ENCODE measurements around the gene DBH.

Gene DBH

DNA sequence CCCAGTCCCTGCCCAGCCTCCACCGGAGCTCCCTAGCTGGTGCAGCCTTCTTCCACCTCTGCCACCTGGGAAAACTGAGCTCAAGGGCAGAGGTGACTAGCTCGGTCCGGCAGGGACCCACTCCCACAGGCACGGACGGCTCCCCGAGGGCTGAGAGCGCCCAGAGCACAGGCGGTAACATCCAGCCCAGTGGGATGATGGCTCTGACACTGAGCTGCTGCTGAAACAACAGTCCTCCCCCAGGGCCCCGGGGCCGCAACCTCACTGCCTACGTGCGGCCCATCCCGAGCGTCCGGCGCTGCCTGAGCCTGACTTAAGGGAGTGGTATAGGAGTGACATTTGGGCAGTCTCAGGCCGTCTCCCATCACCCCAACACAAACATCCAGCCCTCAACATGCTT lies 30.7 kb upstream of the DBH start:
- H3K27ac ChIP-seq, result no peak overlapping the region
- TF ChIP-seq ZFX (IDR thresholded peaks at IDR 0.05; ENCODE audit: borderline replicate concordance), result no peak
- TF ChIP-seq, protein P1, sequence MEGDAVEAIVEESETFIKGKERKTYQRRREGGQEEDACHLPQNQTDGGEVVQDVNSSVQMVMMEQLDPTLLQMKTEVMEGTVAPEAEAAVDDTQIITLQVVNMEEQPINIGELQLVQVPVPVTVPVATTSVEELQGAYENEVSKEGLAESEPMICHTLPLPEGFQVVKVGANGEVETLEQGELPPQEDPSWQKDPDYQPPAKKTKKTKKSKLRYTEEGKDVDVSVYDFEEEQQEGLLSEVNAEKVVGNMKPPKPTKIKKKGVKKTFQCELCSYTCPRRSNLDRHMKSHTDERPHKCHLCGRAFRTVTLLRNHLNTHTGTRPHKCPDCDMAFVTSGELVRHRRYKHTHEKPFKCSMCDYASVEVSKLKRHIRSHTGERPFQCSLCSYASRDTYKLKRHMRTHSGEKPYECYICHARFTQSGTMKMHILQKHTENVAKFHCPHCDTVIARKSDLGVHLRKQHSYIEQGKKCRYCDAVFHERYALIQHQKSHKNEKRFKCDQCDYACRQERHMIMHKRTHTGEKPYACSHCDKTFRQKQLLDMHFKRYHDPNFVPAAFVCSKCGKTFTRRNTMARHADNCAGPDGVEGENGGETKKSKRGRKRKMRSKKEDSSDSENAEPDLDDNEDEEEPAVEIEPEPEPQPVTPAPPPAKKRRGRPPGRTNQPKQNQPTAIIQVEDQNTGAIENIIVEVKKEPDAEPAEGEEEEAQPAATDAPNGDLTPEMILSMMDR (IDR thresholded peaks at IDR 0.05), result no peak

DNA sequence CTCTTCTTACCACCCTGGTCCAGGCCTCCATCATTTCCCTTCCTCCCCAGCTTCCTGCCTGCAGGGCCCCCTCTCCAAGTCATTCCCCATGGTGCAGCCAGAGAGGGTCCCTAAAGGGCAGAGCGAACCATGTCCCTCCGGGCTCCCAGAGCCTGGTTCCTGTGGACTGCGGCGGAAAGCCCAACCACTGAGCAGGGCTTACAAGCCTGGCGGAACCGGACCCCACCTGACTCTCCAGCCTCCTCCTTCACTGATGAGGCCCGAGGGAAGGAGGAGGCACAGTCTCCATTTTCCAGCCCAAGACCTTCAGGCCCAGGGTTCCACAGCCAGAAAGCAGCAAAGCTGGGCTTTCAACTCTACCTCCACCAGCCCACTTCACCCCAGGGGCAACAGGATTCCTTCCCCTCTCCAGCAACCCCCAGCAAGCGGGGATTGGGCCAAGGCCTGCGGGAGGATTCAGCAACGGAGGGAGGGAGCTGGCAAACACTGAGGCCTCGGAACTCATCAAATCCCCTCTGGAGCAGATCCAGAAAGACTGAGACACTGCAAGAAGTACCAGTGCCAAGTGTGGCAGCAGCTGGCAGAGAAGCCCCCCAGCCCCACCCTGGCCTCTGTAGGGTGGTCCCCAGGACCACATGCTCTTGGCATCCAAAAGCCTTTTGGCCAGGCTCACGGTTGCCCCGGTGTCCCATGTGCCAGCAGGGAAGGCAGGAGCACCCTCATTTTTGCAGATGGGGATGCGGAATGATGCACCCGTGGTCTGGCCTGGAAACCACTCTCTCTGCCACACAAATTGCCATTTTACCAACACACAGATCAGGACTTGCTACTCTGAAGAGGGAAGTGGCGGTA lies 30.1 kb upstream of the DBH start:
- H3K27ac ChIP-seq, result no peak overlapping the region

DNA sequence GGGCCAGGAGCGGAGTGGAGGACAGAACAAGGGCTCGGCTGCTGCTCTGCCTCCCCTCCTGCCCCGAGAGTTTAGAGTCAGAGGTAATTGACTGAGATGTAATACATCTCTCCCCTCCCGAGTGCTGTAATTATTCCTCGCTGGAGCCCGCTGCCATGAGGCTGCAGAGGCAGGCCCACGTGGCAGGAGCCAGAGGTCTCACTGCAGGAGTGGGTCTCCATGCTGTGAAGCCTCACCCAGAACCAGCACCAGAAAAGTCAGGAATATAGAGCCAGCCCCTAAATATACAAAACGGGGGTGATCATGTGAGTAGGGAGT lies 29.5 kb upstream of the DBH start:
- no peak overlapping the region for H3K27ac ChIP-seq
- TF ChIP-seq ZFX (IDR thresholded peaks at IDR 0.05; ENCODE audit: borderline replicate concordance), result no peak
- TF ChIP-seq, protein P1 (IDR thresholded peaks at IDR 0.05), result no peak

More for the DNA sequence above, 30.1 kb upstream of the DBH start:
- TF ChIP-seq ZFX (IDR thresholded peaks at IDR 0.05; ENCODE audit: borderline replicate concordance), result no peak
- TF ChIP-seq, protein P1 (IDR thresholded peaks at IDR 0.05), result no peak

DNA sequence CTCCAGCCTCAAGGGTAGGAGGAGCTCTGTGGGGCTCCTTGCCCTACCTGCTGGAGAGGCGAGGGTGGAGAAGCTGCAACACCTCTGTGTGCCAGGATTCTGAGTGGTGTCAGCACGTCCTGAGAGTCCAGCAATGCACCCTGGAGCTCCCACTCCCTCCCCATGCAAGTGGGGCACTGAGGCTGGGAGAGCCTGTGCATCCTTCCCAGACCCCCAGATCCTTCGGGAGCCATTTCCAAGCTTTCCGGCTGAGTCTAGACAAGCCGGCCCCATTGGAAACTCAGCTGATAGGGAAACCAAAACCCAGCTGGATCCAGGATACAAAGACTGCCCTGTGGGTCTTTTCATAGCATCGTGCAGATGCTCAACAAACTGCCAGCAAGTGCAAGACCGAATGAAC lies 28.8 kb upstream of the DBH start:
- H3K27ac ChIP-seq, result no peak overlapping the region
- TF ChIP-seq ZFX (IDR thresholded peaks at IDR 0.05; ENCODE audit: borderline replicate concordance), result no peak
- TF ChIP-seq, protein P1 (IDR thresholded peaks at IDR 0.05), result no peak

DNA sequence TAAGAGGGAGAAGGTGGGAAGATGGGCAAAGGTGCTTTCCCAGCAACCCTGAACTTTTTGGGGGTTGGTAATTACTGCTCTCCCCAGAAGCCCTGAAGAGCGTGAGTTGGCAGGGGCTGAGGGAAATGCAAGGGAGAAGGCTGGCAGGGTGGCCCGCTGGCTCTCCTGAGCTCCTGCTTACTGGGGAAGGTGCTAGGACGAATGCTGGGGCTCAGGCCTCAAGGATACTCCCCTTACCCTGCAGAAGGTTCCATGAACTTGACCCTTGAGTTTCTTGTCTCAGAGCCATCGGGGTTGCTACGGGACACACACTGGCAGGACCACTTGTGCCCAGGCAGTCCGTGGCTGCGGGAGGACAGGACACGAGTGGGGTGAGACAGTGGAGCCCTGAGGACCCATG lies 28.2 kb upstream of the DBH start:
- H3K27ac ChIP-seq, result no peak overlapping the region
- TF ChIP-seq ZFX (IDR thresholded peaks at IDR 0.05; ENCODE audit: borderline replicate concordance), result no peak
- TF ChIP-seq, protein P1 (IDR thresholded peaks at IDR 0.05), result no peak

DNA sequence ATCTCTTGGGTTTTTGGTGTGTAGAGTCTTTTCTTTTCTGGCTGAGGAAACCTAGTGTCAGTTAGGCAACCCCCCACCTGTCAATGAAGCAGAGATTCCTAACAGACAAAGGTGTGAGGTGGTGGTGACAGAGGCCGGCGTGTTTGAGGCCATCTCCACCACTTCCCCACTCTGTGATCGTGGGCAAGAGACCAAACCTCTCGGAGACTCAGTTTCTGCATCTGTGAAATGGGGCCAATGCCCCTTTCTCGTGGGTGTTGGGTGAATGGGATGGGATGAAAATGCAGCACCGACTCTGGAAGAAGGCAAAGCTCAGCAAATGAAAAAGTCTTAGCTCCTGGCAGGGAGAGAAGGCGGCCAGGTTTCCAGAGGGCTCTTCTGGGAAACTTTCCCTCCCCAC lies 27.8 kb upstream of the DBH start:
- TF ChIP-seq, protein P1 (IDR thresholded peaks at IDR 0.05), result no peak
- no peak for TF ChIP-seq ZFX (IDR thresholded peaks at IDR 0.05; ENCODE audit: borderline replicate concordance)
- H3K27ac ChIP-seq, result no peak overlapping the region

DNA sequence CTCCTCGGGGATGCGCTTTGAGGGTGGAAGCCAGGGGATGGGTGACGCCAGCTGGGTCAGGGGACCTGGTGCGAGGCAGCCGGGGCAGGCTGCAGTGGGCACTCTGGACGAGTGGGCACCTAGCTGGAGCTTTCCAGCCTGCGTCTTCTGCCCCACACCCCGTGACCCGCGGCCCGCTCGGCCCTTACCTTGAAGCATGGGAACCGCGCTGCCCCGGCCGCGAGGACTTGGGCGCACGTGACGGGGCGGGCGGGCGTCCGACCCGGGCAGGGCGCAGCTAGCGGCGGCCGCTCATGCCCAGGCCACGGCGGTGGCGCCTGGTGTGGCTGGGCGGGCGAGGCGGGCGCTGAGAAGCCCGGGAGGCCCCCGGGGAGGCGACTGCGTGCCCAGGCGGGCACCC lies 27.3 kb upstream of the DBH start:
- H3K27ac ChIP-seq, result no peak overlapping the region
- TF ChIP-seq, protein P1 (IDR thresholded peaks at IDR 0.05), result no peak
- no peak for TF ChIP-seq ZFX (IDR thresholded peaks at IDR 0.05; ENCODE audit: borderline replicate concordance)
